Upper lobe of left lung (tissue), 4 donors: ENCODE data around the gene TBC1D25.

Experiments used
- POLR2A ChIP-seq, 4 donors: fragments of 450-650 bp; IDR thresholded peaks; one replicate each; pipeline ENCODE4 v1.5.1; 2016 to 2017; ENCODE audit warnings: antibody characterized with exemption in 4 of 4, mild to moderate bottlenecking in 2 of 4
- TF ChIP-seq, protein P1 (sequence below), 6 experiments: fragments of 450-650 bp in 4 of 6; fragments of 200-600 bp in 2 of 6; sonication (generic) in 2 of 6; IDR thresholded peaks; one replicate each; pipeline ENCODE4 v1.5.1; 2016 to 2019; ENCODE audit warnings: antibody characterized with exemption in 6 of 6

DNA sequence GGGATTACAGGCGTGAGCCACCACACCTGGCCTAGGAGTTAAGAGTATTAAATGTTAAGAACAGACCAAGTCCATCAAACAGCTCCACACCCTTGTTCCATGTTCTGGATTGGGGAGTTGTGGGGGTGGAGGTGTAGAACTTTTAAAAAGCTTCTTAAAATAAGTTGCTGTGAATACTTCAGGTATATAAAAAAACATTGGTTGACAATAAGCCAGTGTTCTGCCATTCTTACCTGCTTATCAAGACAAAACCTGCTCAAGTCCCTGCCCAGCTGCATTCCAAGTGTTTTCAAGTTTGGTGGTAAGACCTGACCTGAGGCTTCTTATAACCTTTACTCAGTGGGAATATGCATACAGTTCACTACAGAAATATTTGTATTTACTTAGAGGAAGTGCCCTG lies 41.1 kb downstream of the TBC1D25 start:
- TF ChIP-seq, protein P1, sequence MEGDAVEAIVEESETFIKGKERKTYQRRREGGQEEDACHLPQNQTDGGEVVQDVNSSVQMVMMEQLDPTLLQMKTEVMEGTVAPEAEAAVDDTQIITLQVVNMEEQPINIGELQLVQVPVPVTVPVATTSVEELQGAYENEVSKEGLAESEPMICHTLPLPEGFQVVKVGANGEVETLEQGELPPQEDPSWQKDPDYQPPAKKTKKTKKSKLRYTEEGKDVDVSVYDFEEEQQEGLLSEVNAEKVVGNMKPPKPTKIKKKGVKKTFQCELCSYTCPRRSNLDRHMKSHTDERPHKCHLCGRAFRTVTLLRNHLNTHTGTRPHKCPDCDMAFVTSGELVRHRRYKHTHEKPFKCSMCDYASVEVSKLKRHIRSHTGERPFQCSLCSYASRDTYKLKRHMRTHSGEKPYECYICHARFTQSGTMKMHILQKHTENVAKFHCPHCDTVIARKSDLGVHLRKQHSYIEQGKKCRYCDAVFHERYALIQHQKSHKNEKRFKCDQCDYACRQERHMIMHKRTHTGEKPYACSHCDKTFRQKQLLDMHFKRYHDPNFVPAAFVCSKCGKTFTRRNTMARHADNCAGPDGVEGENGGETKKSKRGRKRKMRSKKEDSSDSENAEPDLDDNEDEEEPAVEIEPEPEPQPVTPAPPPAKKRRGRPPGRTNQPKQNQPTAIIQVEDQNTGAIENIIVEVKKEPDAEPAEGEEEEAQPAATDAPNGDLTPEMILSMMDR (IDR thresholded peaks at IDR 0.05): no peak
- no peak for TF ChIP-seq POLR2A (IDR thresholded peaks at IDR 0.05)
